ENCODE results near the gene SGCB.

SGCB gene

DNA sequence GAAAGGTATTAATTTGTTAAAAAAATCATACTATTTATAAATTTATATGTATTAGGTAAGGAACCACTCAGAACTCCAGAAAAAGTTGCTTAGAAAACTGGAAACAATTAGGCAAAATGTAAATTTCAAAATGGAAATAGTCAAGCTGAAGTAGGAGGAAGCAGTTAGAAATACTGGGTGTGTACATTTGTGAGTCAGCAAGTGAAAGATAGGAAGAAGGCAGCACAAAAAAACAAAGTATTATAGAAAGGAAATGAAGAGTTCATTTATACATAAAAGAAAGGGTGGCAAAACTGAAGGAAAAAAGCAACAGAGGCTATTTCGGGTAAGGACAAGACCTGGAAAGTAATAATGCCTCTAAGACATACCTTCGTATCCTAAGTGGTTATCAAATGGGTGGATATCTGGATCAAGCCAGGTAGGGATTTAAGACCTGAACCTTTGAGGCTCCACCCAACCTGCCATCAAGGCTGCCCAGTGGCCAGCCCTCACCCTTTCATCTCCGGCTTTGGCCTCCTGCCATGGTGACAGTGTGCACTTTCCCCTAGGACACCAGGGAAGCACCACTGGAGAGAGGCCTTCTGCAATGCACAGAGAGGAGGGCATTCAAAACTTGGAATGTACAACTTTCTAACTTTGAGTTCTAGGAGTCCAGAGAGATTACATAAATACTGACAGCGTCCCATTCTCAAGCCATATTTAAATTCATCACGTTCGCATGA, 18.0 kb downstream of the SGCB start, which contains the start of gene LRRC66:
TSS of gene LRRC66 (minus strand) at position 428 of the 722 bp plus-strand sequence. CDS start 2,750 bp downstream, outside the sequence.
- no peak for DNase-seq

DNA sequence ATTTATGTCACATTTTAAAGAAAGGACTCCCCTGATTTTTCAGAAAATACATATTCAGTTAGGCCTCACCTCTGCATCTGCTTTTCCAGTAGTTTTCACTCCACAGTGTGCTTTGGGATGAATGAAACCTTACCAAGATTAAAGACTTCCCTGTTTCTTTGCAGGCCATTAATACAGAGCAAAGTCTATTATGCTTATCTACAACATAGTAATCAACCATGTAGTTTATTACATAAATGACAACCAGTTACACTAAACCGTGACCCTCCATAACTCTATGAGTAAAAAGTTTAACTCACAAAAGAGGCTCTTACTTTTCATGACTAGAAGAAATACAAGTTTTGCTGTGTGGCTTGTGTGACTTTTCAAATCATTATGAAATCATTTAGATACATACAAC, 20.3 kb downstream of the SGCB start:
- no peak for DNase-seq

DNA sequence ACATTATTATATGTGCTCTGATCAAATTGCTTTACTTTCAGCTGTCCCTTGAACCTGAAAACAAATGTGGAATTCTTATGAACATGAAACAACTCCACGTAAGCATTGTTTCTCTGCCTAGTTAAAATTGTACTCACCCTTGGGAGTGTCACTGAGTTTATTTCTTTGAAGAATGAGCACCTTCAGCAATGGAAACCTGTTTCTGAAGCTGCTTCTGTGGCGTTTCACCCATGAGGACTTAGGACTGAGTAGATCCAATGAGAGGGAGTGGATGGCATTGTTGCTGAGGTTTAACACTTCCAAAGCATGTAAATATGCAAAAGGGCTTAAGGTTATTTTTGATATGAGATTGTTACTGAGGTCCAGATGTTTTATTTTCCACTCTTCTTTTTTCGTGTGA, 21.1 kb downstream of the SGCB start:
- no peak for DNase-seq

DNA sequence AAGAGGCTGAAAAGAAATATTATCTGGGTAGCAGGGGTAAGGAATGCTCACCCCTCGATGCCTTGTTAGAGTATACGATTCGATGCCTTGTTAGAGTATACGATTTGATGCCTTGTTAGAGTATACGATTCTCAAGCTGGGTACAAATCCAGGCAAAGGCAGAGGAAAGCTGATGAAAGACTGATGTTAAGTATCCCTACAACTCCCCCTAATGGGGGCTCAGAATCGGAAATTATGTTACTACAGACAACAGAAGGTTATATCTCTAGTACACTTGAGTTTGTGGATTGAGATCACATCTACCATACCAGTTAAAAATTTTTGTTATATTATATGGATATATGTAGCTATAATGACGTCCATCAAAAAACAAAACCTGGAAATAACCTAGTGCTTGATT, 22.7 kb downstream of the SGCB start:
- no peak for DNase-seq

DNA sequence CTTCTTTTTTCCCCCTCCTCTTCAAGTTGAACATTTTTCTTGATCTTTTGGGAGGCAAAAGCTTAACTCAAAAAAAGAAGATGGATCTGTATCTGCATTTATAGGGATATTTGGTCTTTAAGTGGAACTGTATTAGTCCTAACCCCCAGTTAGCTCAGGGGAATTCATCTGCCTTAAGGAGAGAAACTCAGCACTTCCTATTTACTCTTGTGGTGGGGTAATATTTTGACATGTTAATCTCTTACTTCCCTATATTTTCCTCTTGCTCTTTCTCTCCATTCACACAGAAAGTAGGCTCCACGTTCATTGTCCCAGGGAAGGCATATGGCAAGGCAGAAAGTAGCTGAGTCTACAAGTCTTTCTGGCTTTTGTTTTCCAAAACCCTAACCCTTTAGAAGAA, 23.2 kb downstream of the SGCB start:
- no peak for DNase-seq

DNA sequence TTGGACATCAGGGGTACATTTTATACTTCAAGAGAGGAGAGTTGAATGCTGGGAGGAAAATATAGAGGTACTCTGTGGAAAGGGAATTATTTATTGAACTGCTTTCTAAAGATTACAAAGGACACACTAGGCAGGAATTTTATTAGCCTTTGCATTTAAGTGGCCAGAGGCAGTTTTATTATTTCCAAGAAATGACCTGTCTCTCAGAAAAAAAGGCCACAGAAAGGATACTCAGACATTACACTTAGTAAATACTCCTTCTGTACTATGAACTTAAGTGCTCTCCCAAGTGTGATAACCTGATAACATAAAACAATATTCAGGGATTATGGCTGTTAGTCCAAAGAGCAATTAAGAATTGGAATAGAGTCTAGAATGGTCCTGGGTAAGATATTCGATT, 25.4 kb downstream of the SGCB start:
- no peak for DNase-seq

DNA sequence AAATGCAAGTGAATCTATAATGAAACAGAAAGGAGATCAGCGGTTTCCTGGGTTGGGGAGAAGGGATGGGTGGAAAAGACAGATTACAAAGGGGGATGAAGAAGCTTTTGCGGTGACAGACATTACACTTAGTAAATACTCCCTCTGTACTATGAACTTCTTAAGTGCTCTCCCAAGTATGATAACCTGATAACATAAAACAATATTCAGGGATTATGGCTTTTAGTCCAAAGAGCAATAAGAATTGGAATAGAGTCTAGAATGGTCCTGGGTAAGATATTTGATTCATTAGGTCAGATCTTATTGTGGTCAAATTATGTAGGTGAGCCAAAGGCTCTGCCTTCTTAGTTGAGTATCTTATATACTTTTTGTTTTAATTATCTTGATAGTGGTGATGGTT, 27.1 kb downstream of the SGCB start:
- no peak for DNase-seq

DNA sequence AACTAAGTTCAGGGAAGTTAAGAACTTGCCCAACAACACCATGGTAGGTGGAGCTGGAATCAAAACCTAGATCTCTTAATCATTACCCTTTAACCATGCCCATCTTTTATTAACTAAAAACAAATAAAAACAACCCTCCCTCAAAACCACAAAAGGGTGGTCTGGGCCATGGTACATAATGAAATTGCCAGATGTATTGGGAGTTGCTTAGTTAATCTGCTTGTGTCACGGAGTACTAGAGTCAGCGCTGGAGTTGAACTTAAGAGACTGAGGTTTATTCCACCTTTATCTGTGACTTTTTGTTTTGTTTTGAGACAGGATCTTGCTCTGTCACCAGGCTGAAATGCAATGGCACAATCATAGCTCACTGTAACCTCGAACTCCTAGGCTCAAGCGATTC, 31.2 kb downstream of the SGCB start:
- DNase-seq: no peak

DNA sequence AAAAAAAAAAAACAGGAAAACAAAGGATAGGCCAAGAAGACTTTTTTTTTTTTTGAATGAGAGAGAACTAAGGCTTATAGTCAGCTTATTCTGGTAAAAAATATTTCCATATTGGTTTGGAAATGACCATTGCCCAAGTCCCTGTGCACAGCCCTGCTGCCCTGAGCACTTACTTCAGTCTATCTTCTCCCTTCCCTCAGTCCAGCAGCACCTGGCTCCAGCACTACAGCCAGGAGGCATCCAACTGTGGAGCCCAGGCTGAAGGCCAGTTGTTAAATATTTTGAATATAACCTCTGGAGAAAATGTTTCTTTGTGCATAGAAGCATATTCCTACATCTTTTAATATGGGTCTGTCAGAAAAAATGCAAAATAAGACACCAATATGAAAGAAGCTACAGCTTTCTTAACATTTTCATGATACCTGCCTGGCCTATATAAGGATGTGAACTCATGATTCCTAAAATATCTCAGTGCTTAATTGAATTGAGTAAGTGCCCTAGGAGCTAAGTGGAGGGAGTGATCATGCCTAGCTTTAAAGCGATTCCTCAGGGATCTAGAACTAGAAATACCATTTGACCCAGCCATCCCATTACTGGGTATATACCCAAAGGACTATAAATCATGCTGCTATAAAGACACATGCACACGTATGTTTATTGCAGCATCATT, 32.4 kb downstream of the SGCB start:
- DNase-seq: no peak

DNA sequence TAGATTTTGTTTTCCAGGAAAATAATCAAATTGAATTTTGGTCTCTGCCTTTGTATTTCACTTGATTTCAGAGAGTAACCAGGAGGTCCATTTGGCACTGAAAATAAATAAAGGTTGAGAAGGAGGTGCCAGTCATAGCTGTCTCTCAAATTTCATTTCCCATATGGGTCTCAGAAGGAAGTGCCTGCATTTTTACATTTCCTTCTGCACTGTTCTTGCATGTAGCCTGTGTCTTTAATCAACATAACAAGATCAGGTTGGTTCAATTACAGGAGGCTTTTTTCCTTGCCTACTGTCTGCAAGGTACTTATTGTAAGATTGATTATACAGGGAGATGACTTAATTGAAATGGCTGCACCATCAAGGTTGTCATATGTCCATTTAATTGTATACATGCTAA, 33.7 kb downstream of the SGCB start:
- no peak for DNase-seq

DNA sequence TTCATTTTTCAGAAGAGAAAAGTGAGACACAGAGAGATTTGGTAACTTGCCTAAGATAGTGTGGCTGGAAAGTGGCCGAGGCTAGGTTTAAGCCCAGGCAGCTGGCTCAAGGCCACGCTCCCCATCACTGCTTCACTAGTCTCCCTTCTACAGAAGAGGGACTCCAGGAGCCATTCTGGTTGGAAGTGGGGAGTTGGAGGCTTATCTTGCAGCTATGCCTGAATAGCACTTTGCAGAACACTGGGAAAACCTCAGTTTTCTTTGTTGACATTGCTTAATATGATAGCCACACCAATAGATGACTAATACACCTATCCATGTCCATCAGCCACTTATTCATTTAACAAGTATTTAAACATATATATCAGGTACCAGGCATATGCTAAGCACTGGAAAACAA, 36.5 kb downstream of the SGCB start:
- DNase-seq: no peak

DNA sequence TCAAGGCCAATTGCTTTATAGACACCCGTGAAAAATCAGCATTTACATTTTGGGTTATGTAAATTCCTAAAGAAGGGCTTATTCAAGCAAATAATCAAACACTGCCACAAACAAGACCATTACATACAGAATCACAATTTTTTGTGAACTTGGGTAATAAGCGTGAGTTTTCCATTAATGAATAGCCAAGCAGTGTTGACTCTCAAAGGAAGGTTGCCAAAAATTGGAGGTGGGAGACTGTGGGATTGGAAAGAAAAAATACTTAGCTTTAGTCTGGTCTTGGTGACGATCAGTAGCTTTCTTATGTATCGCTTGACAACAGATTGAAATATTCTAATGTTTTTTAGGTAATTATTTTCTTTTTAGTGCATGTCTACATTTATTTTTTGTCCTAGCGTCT, 38.8 kb downstream of the SGCB start:
- no peak for DNase-seq

DNA sequence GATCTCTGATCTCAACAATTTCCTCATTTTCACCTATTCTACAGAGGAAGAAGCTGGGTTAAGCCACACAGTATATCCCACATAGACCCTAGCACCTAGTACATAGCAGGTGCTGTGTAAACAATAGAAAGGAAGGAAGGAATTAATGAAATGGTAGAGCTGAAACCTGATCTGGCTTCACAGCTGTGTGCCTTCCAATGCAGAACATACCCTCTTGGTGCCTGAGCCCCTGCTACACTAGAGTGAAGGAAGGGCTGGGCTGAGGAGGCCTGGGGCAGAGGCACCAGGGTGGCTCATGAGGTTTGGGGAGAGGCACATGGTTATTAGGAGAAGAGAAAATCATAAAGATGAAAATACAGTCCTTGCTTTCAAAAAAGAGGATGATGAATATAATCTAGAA, 39.3 kb downstream of the SGCB start:
- no peak for DNase-seq

DNA sequence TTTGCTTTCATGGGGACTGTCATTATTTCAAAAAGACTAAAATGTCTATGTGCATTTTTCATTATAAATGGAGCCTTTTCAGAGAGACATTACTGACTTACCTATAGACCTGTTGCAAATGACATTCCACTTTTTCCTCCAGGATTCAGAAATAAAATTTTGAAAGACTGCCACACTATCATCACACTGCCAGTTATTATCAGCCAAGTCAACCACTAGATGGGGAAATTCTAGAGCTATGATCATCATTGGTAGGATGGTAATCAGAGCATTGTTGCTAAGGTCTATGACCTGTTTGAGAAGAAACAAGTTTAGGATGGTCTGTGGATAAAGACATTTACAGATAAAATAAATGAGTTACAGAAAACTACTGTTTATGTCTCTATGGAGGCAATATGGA, 40.5 kb downstream of the SGCB start:
- DNase-seq: no peak

DNA sequence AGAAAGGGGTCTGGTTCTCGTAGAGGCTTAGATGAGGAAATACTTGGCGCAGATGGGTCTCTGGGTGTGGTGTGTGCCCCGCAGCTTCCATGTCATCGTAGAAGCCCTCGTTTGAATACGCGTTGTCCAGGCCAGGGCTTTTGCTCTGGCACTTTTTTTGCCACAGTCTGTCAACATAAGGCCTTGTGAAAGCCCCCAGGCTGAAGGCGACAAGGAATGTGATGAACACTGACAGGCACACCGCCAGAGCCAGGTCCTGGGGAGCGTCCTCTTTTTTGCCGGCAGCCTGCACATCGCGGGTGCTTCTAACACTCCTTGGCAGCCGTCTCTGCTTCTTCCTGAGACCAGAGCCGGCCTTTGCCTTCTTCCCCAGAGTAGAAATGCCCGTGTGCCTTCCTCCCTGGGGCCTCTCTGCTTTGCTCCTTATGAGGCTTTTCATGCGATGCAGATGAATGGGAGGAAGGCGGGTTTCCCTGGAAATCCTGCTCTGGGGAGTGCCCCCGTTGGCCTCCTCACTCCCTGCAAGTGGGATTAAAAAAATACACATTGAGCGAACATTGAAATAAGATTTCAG, 42.4 kb downstream of the SGCB start:
- DNase-seq: no peak
